Measurements from ENCODE around the gene KCNQ5.

GRCh38 chr6:72941263-72941662 is 319.4 kb downstream of the KCNQ5 start:
- TF ChIP-seq CTCF (IDR thresholded peaks at IDR 0.05): no peak
- no peak for TF ChIP-seq POLR2A (IDR thresholded peaks at IDR 0.05)
